ENCODE measurements around the gene SLC9A6.

- TF ChIP-seq, protein P1, sequence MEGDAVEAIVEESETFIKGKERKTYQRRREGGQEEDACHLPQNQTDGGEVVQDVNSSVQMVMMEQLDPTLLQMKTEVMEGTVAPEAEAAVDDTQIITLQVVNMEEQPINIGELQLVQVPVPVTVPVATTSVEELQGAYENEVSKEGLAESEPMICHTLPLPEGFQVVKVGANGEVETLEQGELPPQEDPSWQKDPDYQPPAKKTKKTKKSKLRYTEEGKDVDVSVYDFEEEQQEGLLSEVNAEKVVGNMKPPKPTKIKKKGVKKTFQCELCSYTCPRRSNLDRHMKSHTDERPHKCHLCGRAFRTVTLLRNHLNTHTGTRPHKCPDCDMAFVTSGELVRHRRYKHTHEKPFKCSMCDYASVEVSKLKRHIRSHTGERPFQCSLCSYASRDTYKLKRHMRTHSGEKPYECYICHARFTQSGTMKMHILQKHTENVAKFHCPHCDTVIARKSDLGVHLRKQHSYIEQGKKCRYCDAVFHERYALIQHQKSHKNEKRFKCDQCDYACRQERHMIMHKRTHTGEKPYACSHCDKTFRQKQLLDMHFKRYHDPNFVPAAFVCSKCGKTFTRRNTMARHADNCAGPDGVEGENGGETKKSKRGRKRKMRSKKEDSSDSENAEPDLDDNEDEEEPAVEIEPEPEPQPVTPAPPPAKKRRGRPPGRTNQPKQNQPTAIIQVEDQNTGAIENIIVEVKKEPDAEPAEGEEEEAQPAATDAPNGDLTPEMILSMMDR (IDR thresholded peaks at IDR 0.05; ENCODE audit: borderline replicate concordance, extremely low read depth, low read length, poor library complexity, severe bottlenecking), result no peak
- no peak for TF ChIP-seq EZH2 (IDR thresholded peaks at IDR 0.05; ENCODE audit: borderline replicate concordance, low read depth, low read length, severe bottlenecking)
Measured at GRCh38 chrX:135984791-135985156, 461 bp upstream of the SLC9A6 start.
